DND-41 (cell line): ENCODE data around the gene GSTO1.

Source experiments
- EZH2 ChIP-seq: IDR thresholded peaks from 3 replicates; pipeline ENCODE4 v1.6.1; 2012; ENCODE audit warnings: borderline replicate concordance, low read depth, mild to moderate bottlenecking, moderate library complexity, low read length, inconsistent platforms; ENCODE audit not compliant: severe bottlenecking
- TF ChIP-seq, protein P1 (sequence below): IDR thresholded peaks from 2 replicates; pipeline ENCODE4 v1.5.1; 2012; ENCODE audit warnings: borderline replicate concordance, low read length, moderate library complexity, mild to moderate bottlenecking; ENCODE audit not compliant: poor library complexity, severe bottlenecking; ENCODE audit errors: extremely low read depth

GRCh38 chr10:104276192-104276591, 21.5 kb downstream of the GSTO1 start:
- TF ChIP-seq, protein P1, sequence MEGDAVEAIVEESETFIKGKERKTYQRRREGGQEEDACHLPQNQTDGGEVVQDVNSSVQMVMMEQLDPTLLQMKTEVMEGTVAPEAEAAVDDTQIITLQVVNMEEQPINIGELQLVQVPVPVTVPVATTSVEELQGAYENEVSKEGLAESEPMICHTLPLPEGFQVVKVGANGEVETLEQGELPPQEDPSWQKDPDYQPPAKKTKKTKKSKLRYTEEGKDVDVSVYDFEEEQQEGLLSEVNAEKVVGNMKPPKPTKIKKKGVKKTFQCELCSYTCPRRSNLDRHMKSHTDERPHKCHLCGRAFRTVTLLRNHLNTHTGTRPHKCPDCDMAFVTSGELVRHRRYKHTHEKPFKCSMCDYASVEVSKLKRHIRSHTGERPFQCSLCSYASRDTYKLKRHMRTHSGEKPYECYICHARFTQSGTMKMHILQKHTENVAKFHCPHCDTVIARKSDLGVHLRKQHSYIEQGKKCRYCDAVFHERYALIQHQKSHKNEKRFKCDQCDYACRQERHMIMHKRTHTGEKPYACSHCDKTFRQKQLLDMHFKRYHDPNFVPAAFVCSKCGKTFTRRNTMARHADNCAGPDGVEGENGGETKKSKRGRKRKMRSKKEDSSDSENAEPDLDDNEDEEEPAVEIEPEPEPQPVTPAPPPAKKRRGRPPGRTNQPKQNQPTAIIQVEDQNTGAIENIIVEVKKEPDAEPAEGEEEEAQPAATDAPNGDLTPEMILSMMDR, result no peak
- TF ChIP-seq EZH2, result no peak
